Activated CD8-positive, alpha-beta T cell treated with anti-CD3 and anti-CD28 coated beads for 36 hours (primary cell): ENCODE results near the gene CHD9. TPM values are rescaled to one million over a fixed set of nuclear protein-coding genes. Genes with fewer than 3 reads are reported as not detected.

Experiments used
- ATAC-seq: fragments of 200-7000 bp; cut with Tn5 transposase; one replicate; pipeline ENCODE4 v1.10.0; 2021; ENCODE audit warnings: mild to moderate bottlenecking, moderate library complexity
- CTCF ChIA-PET: fragments of 350-600 bp; sonication (Branson Sonifier 250); formaldehyde crosslinking; loops from one replicate; lab custom pipeline; 2021; ENCODE audit warnings: antibody characterized with exemption; lab: Charles Lee
- POLR2A ChIA-PET: fragments of 350-600 bp; sonication (Branson Sonifier 250); formaldehyde crosslinking; loops from one replicate; lab custom pipeline; 2021; ENCODE audit warnings: antibody characterized with exemption; lab: Charles Lee
- DNase-seq: peaks from one replicate; pipeline ENCODE4 v3.0.0-alpha.2; 2020
- H3K27ac Mint-ChIP-seq: one replicate; pipeline ENCODE4 v1.8.0; 2021; ENCODE audit warnings: mild to moderate bottlenecking, mixed read lengths
- H3K27me3 Mint-ChIP-seq: one replicate; pipeline ENCODE4 v1.8.0; 2021; ENCODE audit warnings: mixed read lengths
- H3K36me3 Mint-ChIP-seq: one replicate; pipeline ENCODE4 v1.8.0; 2021; ENCODE audit warnings: low read depth, mixed read lengths
- H3K4me1 Mint-ChIP-seq: one replicate; pipeline ENCODE4 v1.8.0; 2021; ENCODE audit warnings: low read depth, mixed read lengths
- H3K4me3 Mint-ChIP-seq: one replicate; pipeline ENCODE4 v1.8.0; 2021; ENCODE audit warnings: mild to moderate bottlenecking, moderate library complexity, mixed read lengths
- H3K9me3 Mint-ChIP-seq: one replicate; pipeline ENCODE4 v1.8.0; 2021; ENCODE audit warnings: mixed read lengths
- CTCF ChIP-seq: fragments of 200-600 bp; IDR thresholded peaks from one replicate; pipeline ENCODE4 v1.8.0; 2022; ENCODE audit warnings: antibody characterized with exemption, mild to moderate bottlenecking
- intact Hi-C: fragments of 100-400 bp; cut with micrococcal nuclease; formaldehyde crosslinking; loops from one replicate; pipeline ENCODE4 v1.10.0; 2022
- total RNA-seq, 2 experiments: library from RNA; stranded (reverse); gene quantifications; one replicate each; pipeline ENCODE4 v1.2.3, GENCODE V29; 2021

The CHD9 gene
- total RNA-seq, 2 experiments from 2014 or later, result 13.8 to 16.3 TPM

- ChIA-PET CTCF (interaction anchor here (2.1 kb wide), 1 partner anchor 227 kb away, joined by 5 read pairs; the partner anchor contains the start of gene CHD9), POLR2A (interaction anchor here (1.4 kb wide), 1 partner anchor 13 kb away, joined by 5 read pairs; no protein-coding TSS in a partner anchor)
- no peak for TF ChIP-seq CTCF
- intact Hi-C loops, result loop anchor here (10.0 kb wide), 1 partner anchor 227 kb away; the partner anchor contains the start of genes CHD9 and CHD9NB
- Mint-ChIP-seq H3K27ac (no peak overlapping the region), H3K4me3 (no peak overlapping the region), H3K9me3 (peaks cover 2% of the 10 kb centered on the region), H3K4me1 (no peaks in the 10 kb centered on the region), H3K27me3 (no peaks in the 10 kb centered on the region), H3K36me3 (peaks cover 15% of the 10 kb centered on the region)
- ATAC-seq (no peak), DNase-seq (no peak)
These were observed 227.1 kb downstream of the CHD9 start for GRCh38 chr16:53281859-53282258.

- H3K27ac Mint-ChIP-seq, result no peak overlapping the region
- no peaks in the 10 kb centered on the region for H3K4me1 Mint-ChIP-seq
- no peak for TF ChIP-seq CTCF
- intact Hi-C loops, result loop anchor here (10.0 kb wide), 1 partner anchor 228 kb away; the partner anchor contains the start of genes CHD9 and CHD9NB
- peaks cover 2% of the 10 kb centered on the region for H3K9me3 Mint-ChIP-seq
- no peaks in the 10 kb centered on the region for H3K27me3 Mint-ChIP-seq
- DNase-seq (no peak), ATAC-seq (no peak)
- no peak overlapping the region for H3K4me3 Mint-ChIP-seq
- CTCF ChIA-PET, result interaction anchor here (2.1 kb wide), 1 partner anchor 228 kb away, joined by 5 read pairs; the partner anchor contains the start of gene CHD9
- H3K36me3 Mint-ChIP-seq, result peaks cover 14% of the 10 kb centered on the region
- POLR2A ChIA-PET, result interaction anchor here (1.4 kb wide), 1 partner anchor 13 kb away, joined by 5 read pairs; no protein-coding TSS in a partner anchor
These were observed 227.5 kb downstream of the CHD9 start for GRCh38 chr16:53282328-53282727.

- intact Hi-C loops, result loop anchor here (10.0 kb wide), 1 partner anchor 228 kb away; the partner anchor contains the start of genes CHD9 and CHD9NB
- Mint-ChIP-seq H3K27me3 (no peaks in the 10 kb centered on the region), H3K36me3 (peaks cover 12% of the 10 kb centered on the region), H3K27ac (no peak overlapping the region), H3K9me3 (no peaks in the 10 kb centered on the region), H3K4me1 (no peaks in the 10 kb centered on the region), H3K4me3 (no peak overlapping the region)
- ChIA-PET POLR2A (no interaction called here), CTCF (interaction anchor here (0.8 to 2.1 kb wide), 8 partner anchors 8 to 1092 kb away, joined by 3 to 5 read pairs (median 3); partner anchors contain the start of gene CHD9)
- DNase-seq (no peak), ATAC-seq (no peak)
- TF ChIP-seq CTCF, result peak; percentile 57
These were observed 228.5 kb downstream of the CHD9 start for GRCh38 chr16:53282975-53283946.

- H3K9me3 Mint-ChIP-seq, result no peaks in the 10 kb centered on the region
- ChIA-PET CTCF (interaction anchor here (0.7 to 1.4 kb wide), 3 partner anchors 11 to 230 kb away, joined by 3 to 5 read pairs (median 4); partner anchors contain the start of gene CHD9), POLR2A (no interaction called here)
These were observed 230.4 kb downstream of the CHD9 start for GRCh38 chr16:53285236-53285635.

More at GRCh38 chr16:53285236-53285635, 230.4 kb downstream of the CHD9 start:
- Mint-ChIP-seq H3K27ac (no peak overlapping the region), H3K36me3 (peaks cover 16% of the 10 kb centered on the region), H3K27me3 (no peaks in the 10 kb centered on the region), H3K4me3 (no peak overlapping the region), H3K4me1 (no peaks in the 10 kb centered on the region)
- no peak for TF ChIP-seq CTCF
- intact Hi-C loops, result loop anchor here (10.0 kb wide), 1 partner anchor 230 kb away; the partner anchor contains the start of genes CHD9 and CHD9NB
- DNase-seq (no peak), ATAC-seq (no peak)
